IgD-negative memory B cell (primary cell): Measurements from ENCODE around the gene PFDN4. TPM values are rescaled to one million over a fixed set of nuclear protein-coding genes. Genes with fewer than 3 reads are reported as not detected.

ENCODE experiments used
- H3K27ac Mint-ChIP-seq, 3 donors: one replicate each; pipeline ENCODE4 v1.8.0; 2020 to 2022; ENCODE audit warnings: mild to moderate bottlenecking in 3 of 3, mixed read lengths in 3 of 3, moderate library complexity in 1 of 3
- H3K27me3 Mint-ChIP-seq: one replicate; pipeline ENCODE4 v1.8.0; 2021; ENCODE audit warnings: mixed read lengths
- H3K36me3 Mint-ChIP-seq: one replicate; pipeline ENCODE4 v1.8.0; 2020; ENCODE audit warnings: mild to moderate bottlenecking, mixed read lengths
- H3K4me1 Mint-ChIP-seq, 3 donors: one replicate each; pipeline ENCODE4 v1.8.0; 2020 to 2022; ENCODE audit warnings: mixed read lengths in 3 of 3, mild to moderate bottlenecking in 1 of 3
- H3K4me3 Mint-ChIP-seq, 4 donors: one replicate each; pipeline ENCODE4 v1.8.0; 2020 to 2022; ENCODE audit warnings: mild to moderate bottlenecking in 4 of 4, mixed read lengths in 4 of 4, moderate library complexity in 3 of 4
- H3K9me3 Mint-ChIP-seq, 3 donors: one replicate each; pipeline ENCODE4 v1.8.0; 2020 to 2021; ENCODE audit warnings: mixed read lengths in 3 of 3, mild to moderate bottlenecking in 1 of 3
- polyA plus RNA-seq: library from polyadenylated mRNA; unstranded; fragments of 300-500 nt; fragmentation: Illumina TruSeq; gene quantifications from one replicate; pipeline ENCODE4 v1.2.3, GENCODE V29; 2021

PFDN4 gene
- polyA plus RNA-seq, 1 donor from 2014 or later, result 45.6 TPM

DNA sequence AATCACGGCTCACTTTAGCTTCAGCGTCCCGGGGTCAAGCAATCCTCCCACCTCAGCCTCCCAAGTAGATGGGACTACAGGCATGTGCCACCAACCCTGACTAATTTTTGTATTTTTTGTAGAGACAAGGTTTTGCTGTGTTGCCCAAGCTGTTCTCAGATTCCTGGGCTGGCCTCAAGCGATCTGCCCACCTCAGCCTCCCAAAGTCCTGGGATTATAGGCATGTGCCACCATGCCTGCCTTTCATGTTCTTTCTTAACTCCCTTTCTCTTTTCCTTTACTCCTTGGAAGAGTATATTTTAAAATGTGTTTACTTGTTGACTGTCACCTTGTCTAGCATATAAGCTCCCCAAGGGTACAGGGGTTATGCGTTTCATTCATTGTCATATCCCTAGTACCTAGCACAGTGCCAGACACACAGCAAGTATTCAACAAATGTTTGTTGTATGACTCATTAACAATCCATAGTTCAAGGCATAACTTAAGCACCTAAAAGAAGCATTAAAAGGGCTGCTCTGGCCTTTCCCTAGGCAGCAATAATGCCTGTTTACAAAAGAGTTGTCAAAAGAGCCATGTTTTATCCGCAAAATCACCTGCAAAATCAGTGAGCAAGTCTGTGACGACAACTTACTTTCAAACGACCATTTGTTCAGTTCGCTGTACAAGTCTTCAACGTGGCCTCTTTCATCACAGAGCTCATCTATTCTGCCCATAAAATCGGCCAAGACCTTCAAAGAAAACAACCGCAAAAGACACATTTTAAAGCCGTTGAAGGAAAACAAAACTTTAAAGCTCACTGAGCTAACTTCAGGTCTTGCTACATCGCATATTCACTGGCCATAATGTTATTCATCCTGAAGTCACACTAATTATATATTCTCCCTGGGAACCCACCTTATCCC, 38.7 kb upstream of the PFDN4 start:
- Mint-ChIP-seq H3K27ac (peak overlapping the region in 1 of 3 donors; percentile 78), H3K4me3 (no peak overlapping the region), H3K36me3 (peaks cover 2% of the 10 kb centered on the region), H3K9me3 (no peaks in the 10 kb centered on the region), H3K27me3 (peaks cover 54% of the 10 kb centered on the region), H3K4me1 (peaks cover 0 to 8% (median 2%) of the 10 kb centered on the region in 3 donors)

- H3K4me3 Mint-ChIP-seq, result no peak overlapping the region
- no peaks in the 10 kb centered on the region for H3K9me3 Mint-ChIP-seq
- H3K27me3 Mint-ChIP-seq, result peaks cover 62% of the 10 kb centered on the region
- peaks cover 0 to 15% (median 2%) of the 10 kb centered on the region in 3 donors for H3K4me1 Mint-ChIP-seq
- peaks cover 2% of the 10 kb centered on the region for H3K36me3 Mint-ChIP-seq
- no peak overlapping the region for H3K27ac Mint-ChIP-seq
Observed at GRCh38 chr20:54170026-54170471, 37.8 kb upstream of the PFDN4 start.

DNA sequence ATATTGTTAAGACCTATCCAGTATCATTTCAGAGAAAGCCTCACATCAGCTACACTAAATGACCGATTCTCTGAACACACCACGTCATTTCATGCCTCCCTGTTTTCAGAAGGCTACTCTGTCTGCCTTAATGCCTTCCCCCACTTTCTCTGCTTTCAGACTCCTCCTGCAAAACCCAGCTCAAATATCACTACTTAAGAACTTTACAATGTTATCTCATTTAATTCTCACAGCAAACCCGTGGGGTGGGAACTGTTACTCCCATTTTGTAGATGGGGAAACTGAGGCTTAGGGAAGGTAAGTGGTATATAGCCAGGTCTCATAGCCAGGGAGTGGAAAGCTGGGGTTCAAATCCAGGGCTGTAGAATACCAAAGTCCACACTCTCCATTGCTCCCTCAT, 36.9 kb upstream of the PFDN4 start:
- H3K27me3 Mint-ChIP-seq, result peaks cover 64% of the 10 kb centered on the region
- peaks cover 2% of the 10 kb centered on the region for H3K36me3 Mint-ChIP-seq
- no peak overlapping the region for H3K4me3 Mint-ChIP-seq
- peaks cover 0 to 15% (median 2%) of the 10 kb centered on the region in 3 donors for H3K4me1 Mint-ChIP-seq
- H3K9me3 Mint-ChIP-seq, result peaks cover 0 to 1% (median 0%) of the 10 kb centered on the region in 3 donors
- no peak overlapping the region for H3K27ac Mint-ChIP-seq

- no peak overlapping the region for H3K27ac Mint-ChIP-seq
- peaks cover 2% of the 10 kb centered on the region for H3K36me3 Mint-ChIP-seq
- peaks cover 0 to 15% (median 2%) of the 10 kb centered on the region in 3 donors for H3K4me1 Mint-ChIP-seq
- H3K9me3 Mint-ChIP-seq, result peaks cover 0 to 1% (median 0%) of the 10 kb centered on the region in 3 donors
- H3K27me3 Mint-ChIP-seq, result peaks cover 63% of the 10 kb centered on the region
- H3K4me3 Mint-ChIP-seq, result peak overlapping the region in 1 of 4 donors; percentile 68
Observed at GRCh38 chr20:54172532-54172855, 35.4 kb upstream of the PFDN4 start.

DNA sequence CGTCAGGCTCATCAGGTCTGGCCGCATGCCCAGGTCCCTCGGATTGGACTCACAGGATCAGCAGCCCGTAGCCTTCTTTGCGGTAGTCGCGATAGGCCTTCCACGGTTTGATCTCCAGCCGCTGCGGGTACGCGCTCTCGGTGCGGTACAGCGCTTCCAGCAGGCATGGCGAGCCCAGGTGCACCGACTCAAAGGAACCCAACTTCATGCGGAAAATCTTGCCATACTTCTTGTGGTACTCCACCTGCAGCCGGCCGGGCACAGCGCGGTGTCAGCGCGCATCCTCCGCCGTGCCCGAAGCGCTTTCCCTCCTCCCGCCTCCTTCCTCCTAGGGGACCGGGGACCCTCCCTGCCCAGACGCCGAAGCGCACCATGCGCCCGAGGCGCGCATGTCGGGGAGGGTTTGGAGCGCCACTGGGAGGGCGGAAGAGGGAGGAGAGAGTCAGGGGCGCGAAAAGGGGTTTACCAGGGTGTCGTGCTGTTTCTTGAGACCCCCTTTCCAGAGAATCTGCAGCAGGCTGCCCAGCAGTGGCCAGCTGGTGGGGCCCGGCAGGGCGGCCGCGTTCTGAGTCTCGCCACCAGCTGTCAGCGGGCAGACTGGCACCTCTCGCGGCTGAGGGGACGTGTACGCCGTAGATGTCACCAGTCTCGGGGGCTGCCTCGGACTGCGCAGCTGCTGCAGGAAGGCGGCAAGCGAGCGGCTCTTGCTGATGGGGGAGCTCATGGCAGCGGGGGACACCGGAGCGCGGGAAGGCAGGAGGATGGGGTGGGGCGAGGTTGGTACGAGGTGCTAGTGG, 34.8 kb upstream of the PFDN4 start:
- Mint-ChIP-seq H3K4me1 (peaks cover 0 to 15% (median 2%) of the 10 kb centered on the region in 3 donors), H3K27ac (no peak overlapping the region), H3K4me3 (peak overlapping the region in 2 of 4 donors; percentile 25 to 49), H3K27me3 (peaks cover 59% of the 10 kb centered on the region), H3K9me3 (peaks cover 0 to 1% (median 0%) of the 10 kb centered on the region in 3 donors), H3K36me3 (peaks cover 2% of the 10 kb centered on the region)

GRCh38 chr20:54173653-54174456, 34.0 kb upstream of the PFDN4 start, which contains the start of gene CYP24A1:
Gene CYP24A1, minus strand, starts transcription at chr20:54173986. Its CDS starts 407 bp downstream, at chr20:54173579.
- Mint-ChIP-seq H3K9me3 (peaks cover 0 to 1% (median 0%) of the 10 kb centered on the region in 3 donors), H3K4me3 (peak within 1 kb of the TSS in 3 of 4 donors; percentile 56 to 70 (median 63)), H3K27ac (no peak within 1 kb of the TSS), H3K36me3 (no peaks in the 10 kb centered on the region), H3K4me1 (peaks cover 0 to 15% (median 2%) of the 10 kb centered on the region in 3 donors), H3K27me3 (peaks cover 54% of the 10 kb centered on the region)

- peaks cover 0 to 18% (median 2%) of the 10 kb centered on the region in 3 donors for H3K4me1 Mint-ChIP-seq
- peaks cover 0 to 1% (median 0%) of the 10 kb centered on the region in 3 donors for H3K9me3 Mint-ChIP-seq
- peaks cover 47% of the 10 kb centered on the region for H3K27me3 Mint-ChIP-seq
- H3K36me3 Mint-ChIP-seq, result no peaks in the 10 kb centered on the region
- peak overlapping the region in 3 of 4 donors; percentile 56 to 70 (median 63) for H3K4me3 Mint-ChIP-seq
- H3K27ac Mint-ChIP-seq, result no peak overlapping the region
Observed at GRCh38 chr20:54174457-54175175, 33.3 kb upstream of the PFDN4 start.

- Mint-ChIP-seq H3K27me3 (peaks cover 38% of the 10 kb centered on the region), H3K27ac (no peak overlapping the region), H3K9me3 (peaks cover 0 to 1% (median 0%) of the 10 kb centered on the region in 3 donors), H3K36me3 (no peaks in the 10 kb centered on the region), H3K4me1 (peaks cover 0 to 28% (median 2%) of the 10 kb centered on the region in 3 donors), H3K4me3 (no peak overlapping the region)
Observed at GRCh38 chr20:54176610-54177009, 31.3 kb upstream of the PFDN4 start.

DNA sequence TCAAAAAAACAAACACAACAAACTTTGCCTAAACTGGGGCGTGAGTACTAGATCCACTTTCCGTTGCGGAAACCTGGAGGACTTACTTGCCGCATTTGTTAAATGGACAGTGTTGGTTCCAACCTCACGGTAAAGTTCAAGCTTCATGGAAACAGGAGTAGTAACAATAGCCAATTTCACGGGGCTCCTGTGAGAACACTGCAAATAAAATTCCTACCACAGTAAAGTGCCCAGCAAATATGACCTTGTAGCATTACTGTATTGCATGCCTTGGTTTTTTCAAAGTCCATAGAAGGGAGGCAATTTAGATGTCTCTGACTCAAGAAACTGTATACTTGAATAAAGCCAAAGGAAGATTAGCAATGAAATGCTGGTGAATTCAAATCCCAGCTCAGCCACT, 30.5 kb upstream of the PFDN4 start:
- peaks cover 30% of the 10 kb centered on the region for H3K27me3 Mint-ChIP-seq
- no peak overlapping the region for H3K27ac Mint-ChIP-seq
- peaks cover 0 to 1% (median 0%) of the 10 kb centered on the region in 3 donors for H3K9me3 Mint-ChIP-seq
- H3K4me1 Mint-ChIP-seq, result peaks cover 0 to 28% (median 2%) of the 10 kb centered on the region in 3 donors
- H3K4me3 Mint-ChIP-seq, result no peak overlapping the region
- peaks cover 2% of the 10 kb centered on the region for H3K36me3 Mint-ChIP-seq

DNA sequence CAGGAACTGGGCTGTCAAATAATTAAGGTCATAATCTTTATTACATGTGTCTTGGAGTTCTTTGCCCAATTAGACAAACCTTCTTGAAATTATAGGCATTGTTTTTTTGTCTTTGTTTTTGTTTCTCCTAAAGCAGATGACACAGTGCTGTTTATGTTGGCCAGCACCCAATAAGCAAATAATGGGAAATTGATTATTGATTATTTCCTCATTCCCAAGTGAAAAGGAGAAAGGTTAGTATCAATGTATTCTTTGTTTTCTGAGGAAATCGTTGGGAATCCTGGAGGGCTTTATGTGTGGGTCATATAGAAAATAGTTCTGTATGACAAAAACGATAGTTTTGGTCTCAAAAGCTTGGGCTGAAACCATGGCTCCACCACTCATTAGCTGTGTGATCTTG, 29.6 kb upstream of the PFDN4 start:
- H3K9me3 Mint-ChIP-seq, result peaks cover 0 to 4% (median 0%) of the 10 kb centered on the region in 3 donors
- peaks cover 22% of the 10 kb centered on the region for H3K27me3 Mint-ChIP-seq
- no peak overlapping the region for H3K4me3 Mint-ChIP-seq
- no peak overlapping the region for H3K27ac Mint-ChIP-seq
- H3K36me3 Mint-ChIP-seq, result peaks cover 2% of the 10 kb centered on the region
- H3K4me1 Mint-ChIP-seq, result peaks cover 0 to 27% (median 2%) of the 10 kb centered on the region in 3 donors

GRCh38 chr20:54179946-54180345, 27.9 kb upstream of the PFDN4 start:
- H3K36me3 Mint-ChIP-seq, result peaks cover 2% of the 10 kb centered on the region
- no peak overlapping the region for H3K27ac Mint-ChIP-seq
- H3K27me3 Mint-ChIP-seq, result peaks cover 9% of the 10 kb centered on the region
- H3K4me3 Mint-ChIP-seq, result peak overlapping the region in 1 of 4 donors; percentile 39
- peaks cover 0 to 15% (median 0%) of the 10 kb centered on the region in 3 donors for H3K4me1 Mint-ChIP-seq
- peaks cover 0 to 4% (median 0%) of the 10 kb centered on the region in 3 donors for H3K9me3 Mint-ChIP-seq

- Mint-ChIP-seq H3K4me1 (peaks cover 0 to 14% (median 0%) of the 10 kb centered on the region in 3 donors), H3K4me3 (no peak overlapping the region), H3K27ac (no peak overlapping the region), H3K9me3 (peaks cover 0 to 2% (median 0%) of the 10 kb centered on the region in 3 donors), H3K27me3 (peaks cover 5% of the 10 kb centered on the region), H3K36me3 (peaks cover 2% of the 10 kb centered on the region)
Observed at GRCh38 chr20:54180931-54181330, 27.0 kb upstream of the PFDN4 start.

GRCh38 chr20:54184071-54184470, 23.8 kb upstream of the PFDN4 start:
- peaks cover 5% of the 10 kb centered on the region for H3K27me3 Mint-ChIP-seq

More at GRCh38 chr20:54184071-54184470, 23.8 kb upstream of the PFDN4 start:
- peak overlapping the region in 1 of 4 donors; percentile 49 for H3K4me3 Mint-ChIP-seq
- H3K27ac Mint-ChIP-seq, result no peak overlapping the region
- peaks cover 0 to 2% (median 0%) of the 10 kb centered on the region in 3 donors for H3K9me3 Mint-ChIP-seq
- H3K36me3 Mint-ChIP-seq, result peaks cover 2% of the 10 kb centered on the region
- peaks cover 0 to 14% (median 0%) of the 10 kb centered on the region in 3 donors for H3K4me1 Mint-ChIP-seq
